IMR-90 (cell line): Measurements from ENCODE around the gene CAMTA1. TPM values are rescaled to one million over a fixed set of nuclear protein-coding genes. Genes with fewer than 3 reads are reported as not detected.

Source experiments
- ATAC-seq: fragments of 200-7000 bp; cut with Tn5 transposase; 2 replicates; pipeline ENCODE4 v1.9.1; 2020; ENCODE audit warnings: low read depth, mild to moderate bottlenecking, moderate library complexity
- BruUV-seq: library from RNA; stranded (reverse); fragments of 400-500 nt; replicated peaks from 2 replicates; lab custom pipeline; 2021; lab: Mats Ljungman, UMichigan
- CTCF ChIA-PET: fragments of 300-600 bp; formaldehyde crosslinking; extraction: SDS; loops from one replicate; lab custom pipeline; 2021; ENCODE audit warnings: antibody characterized with exemption; lab: Yijun Ruan, JAX
- POLR2A ChIA-PET: fragments of 300-600 bp; sonication (Branson Sonifier 250); formaldehyde crosslinking; loops from one replicate; lab custom pipeline; 2022; ENCODE audit warnings: antibody characterized with exemption; ENCODE audit not compliant: unreplicated experiment; lab: Charles Lee
- DNase-seq: peaks from one replicate; pipeline ENCODE4 v3.0.0; 2013
- H2AFZ ChIP-seq: replicated peaks from 2 replicates; pipeline ENCODE3; 2013; ENCODE audit warnings: low read length, mild to moderate bottlenecking; ENCODE audit not compliant: poor library complexity
- H2AK5ac ChIP-seq: 2 replicates; pipeline ENCODE4 v1.6.1; 2013; ENCODE audit warnings: low read depth, low read length, inconsistent platforms
- H2AK9ac ChIP-seq: replicated peaks from 2 replicates; pipeline ENCODE3; 2013; ENCODE audit warnings: mild to moderate bottlenecking, low read depth, low read length, moderate library complexity; ENCODE audit not compliant: poor library complexity
- H2BK120ac ChIP-seq: 2 replicates; pipeline ENCODE4 v1.6.1; 2013; ENCODE audit warnings: low read depth, low read length, inconsistent platforms
- H2BK15ac ChIP-seq: 3 replicates; pipeline ENCODE4 v1.6.1; 2013; ENCODE audit warnings: low read depth, low read length, inconsistent platforms
- H2BK20ac ChIP-seq: 2 replicates; pipeline ENCODE4 v1.6.1; 2013; ENCODE audit warnings: low read depth, mild to moderate bottlenecking, inconsistent platforms, low read length, moderate library complexity
- H2BK5ac ChIP-seq: 2 replicates; pipeline ENCODE4 v1.6.1; 2013; ENCODE audit warnings: mild to moderate bottlenecking, low read depth, low read length, inconsistent platforms; ENCODE audit not compliant: poor library complexity, severe bottlenecking
- H3K14ac ChIP-seq: replicated peaks from 2 replicates; pipeline ENCODE4 v1.6.1; 2013; ENCODE audit warnings: low read depth, low read length, inconsistent platforms
- H3K18ac ChIP-seq: 2 replicates; pipeline ENCODE4 v1.6.1; 2013; ENCODE audit warnings: low read depth, low read length, control low read depth
- H3K23ac ChIP-seq: 2 replicates; pipeline ENCODE4 v1.6.1; 2013; ENCODE audit warnings: low read depth, low read length, inconsistent platforms
- H3K27ac ChIP-seq: 2 replicates; pipeline ENCODE4 v1.5.1; 2013; ENCODE audit warnings: mild to moderate bottlenecking, control low read depth, low read length; ENCODE audit not compliant: insufficient read depth
- H3K27me3 ChIP-seq: 2 replicates; pipeline ENCODE4 v1.6.1; 2013; ENCODE audit warnings: low read length; ENCODE audit not compliant: control insufficient read depth, insufficient read depth
- H3K36me3 ChIP-seq: 2 replicates; pipeline ENCODE4 v1.6.1; 2013; ENCODE audit warnings: low read length, mixed read lengths; ENCODE audit not compliant: control insufficient read depth, insufficient read depth
- H3K4ac ChIP-seq: 2 replicates; pipeline ENCODE4 v1.6.1; 2013; ENCODE audit warnings: low read depth, low read length, inconsistent platforms
- H3K4me1 ChIP-seq: 2 replicates; pipeline ENCODE4 v1.6.1; 2013; ENCODE audit warnings: low read length, mixed read lengths; ENCODE audit not compliant: control insufficient read depth, insufficient read depth
- H3K4me2 ChIP-seq: 2 replicates; pipeline ENCODE4 v1.6.1; 2013; ENCODE audit warnings: low read depth, mild to moderate bottlenecking, control low read depth, low read length, moderate library complexity
- H3K4me3 ChIP-seq: 2 replicates; pipeline ENCODE4 v1.5.1; 2013; ENCODE audit warnings: low read depth, mild to moderate bottlenecking, control low read depth, low read length, moderate library complexity; ENCODE audit not compliant: insufficient read depth
- H3K56ac ChIP-seq: 2 replicates; pipeline ENCODE4 v1.6.1; 2013; ENCODE audit warnings: low read length, inconsistent platforms; ENCODE audit not compliant: insufficient read depth; ENCODE audit errors: extremely low read depth
- H3K79me1 ChIP-seq, 2 experiments: 2 replicates each; pipeline ENCODE4 v1.6.1; 2013; ENCODE audit warnings: low read length in 2 of 2, inconsistent platforms in 1 of 2, low read depth in 1 of 2
- H3K9ac ChIP-seq: 2 replicates; pipeline ENCODE4 v1.6.1; 2013; ENCODE audit warnings: low read depth, low read length, control low read depth
- H3K9me1 ChIP-seq: 2 replicates; pipeline ENCODE4 v1.6.1; 2013; ENCODE audit warnings: low read length, inconsistent platforms; ENCODE audit not compliant: insufficient read depth
- H3K9me3 ChIP-seq: 2 replicates; pipeline ENCODE4 v1.6.1; 2013; ENCODE audit warnings: low read length; ENCODE audit not compliant: control insufficient read depth, insufficient read depth
- H4K20me1 ChIP-seq: 2 replicates; pipeline ENCODE4 v1.6.1; 2013; ENCODE audit warnings: low read length, inconsistent platforms; ENCODE audit not compliant: insufficient read depth
- H4K5ac ChIP-seq: 2 replicates; pipeline ENCODE4 v1.6.1; 2013; ENCODE audit warnings: mild to moderate bottlenecking, low read depth, low read length, control low read depth
- H4K8ac ChIP-seq, 2 experiments: 2 replicates each; pipeline ENCODE4 v1.6.1; 2013; ENCODE audit warnings: low read depth in 2 of 2, low read length in 2 of 2, control low read depth in 1 of 2, inconsistent platforms in 1 of 2
- H4K91ac ChIP-seq: 2 replicates; pipeline ENCODE4 v1.6.1; 2013; ENCODE audit warnings: low read depth, low read length, inconsistent platforms; ENCODE audit not compliant: insufficient read depth
- BHLHE40 ChIP-seq: fragments of 150-350 bp; IDR thresholded peaks from 2 replicates; pipeline ENCODE4 v1.6.1; 2016; ENCODE audit warnings: mild to moderate bottlenecking, low read depth, low read length
- CEBPB ChIP-seq: IDR thresholded peaks from 2 replicates; pipeline ENCODE4 v1.6.1; 2012; ENCODE audit warnings: low read depth, low read length, improper control_type of control experiment
- CHD1 ChIP-seq: IDR thresholded peaks from 2 replicates; pipeline ENCODE4 v1.6.1; 2012; ENCODE audit warnings: low read depth, low read length, improper control_type of control experiment
- FOS ChIP-seq: fragments of 150-350 bp; IDR thresholded peaks from 2 replicates; pipeline ENCODE4 v1.6.1; 2016; ENCODE audit warnings: low read depth, low read length
- MAFK ChIP-seq: IDR thresholded peaks from 2 replicates; pipeline ENCODE4 v1.6.1; 2012; ENCODE audit warnings: low read depth, low read length, improper control_type of control experiment
- MAZ ChIP-seq: IDR thresholded peaks from 2 replicates; pipeline ENCODE4 v1.6.1; 2012; ENCODE audit warnings: low read depth, mild to moderate bottlenecking, low read length, improper control_type of control experiment, moderate library complexity, borderline replicate concordance
- MXI1 ChIP-seq: IDR thresholded peaks from 2 replicates; pipeline ENCODE4 v1.6.1; 2012; ENCODE audit warnings: low read depth, mild to moderate bottlenecking, low read length, moderate library complexity, borderline replicate concordance
- NFE2L2 ChIP-seq: fragments of 150-350 bp; IDR thresholded peaks from 2 replicates; pipeline ENCODE4 v1.6.1; 2016; ENCODE audit warnings: low read depth, mild to moderate bottlenecking, low read length
- POLR2A ChIP-seq: IDR thresholded peaks from 2 replicates; pipeline ENCODE4 v1.6.1; 2012; ENCODE audit warnings: mild to moderate bottlenecking, low read depth, low read length
- RAD21 ChIP-seq: IDR thresholded peaks from 2 replicates; pipeline ENCODE4 v1.6.1; 2012; ENCODE audit warnings: low read length, improper control_type of control experiment
- RCOR1 ChIP-seq: IDR thresholded peaks from 2 replicates; pipeline ENCODE4 v1.6.1; 2012; ENCODE audit warnings: mild to moderate bottlenecking, low read length, improper control_type of control experiment; ENCODE audit not compliant: insufficient replicate concordance
- RFX5 ChIP-seq: IDR thresholded peaks from 2 replicates; pipeline ENCODE4 v1.8.0; 2012; ENCODE audit warnings: low read depth, mild to moderate bottlenecking, low read length, moderate library complexity
- SMC3 ChIP-seq: fragments of 150-350 bp; IDR thresholded peaks from 2 replicates; pipeline ENCODE4 v1.6.1; 2016; ENCODE audit warnings: low read depth, mild to moderate bottlenecking, antibody characterized with exemption, low read length, moderate library complexity
- dilution Hi-C: fragments of 300-500 bp; cut with HindIII; formaldehyde crosslinking; loops from one replicate; pipeline ENCODE4 v1.14.3; 2018; ENCODE audit warnings: low sequenced_read_pairs; ENCODE audit not compliant: unreplicated experiment
- in situ Hi-C: fragments of 300-500 bp; cut with MboI; formaldehyde crosslinking; loops from 3 replicates; pipeline ENCODE4 v1.14.3; 2019; ENCODE audit warnings: low sequenced_read_pairs, inconsistent platforms, mixed read lengths
- intact Hi-C: fragments of 100-400 bp; cut with micrococcal nuclease; formaldehyde crosslinking; loops from 2 replicates; pipeline ENCODE4 v1.10.0; 2022
- polyA plus RNA-seq, 3 experiments: library from polyadenylated mRNA; depleted of rRNA; stranded (reverse); fragments of >200 nt; gene quantifications; 2 replicates each; pipeline ENCODE4 v1.2.3, GENCODE V29; 2012; ENCODE audit warnings: low replicate concordance in 1 of 3
- total RNA-seq: library from RNA; depleted of rRNA; stranded (reverse); fragments of >200 nt; gene quantifications from 2 replicates; pipeline ENCODE4 v1.2.3, GENCODE V29; 2012
- TF ChIP-seq, protein P1 (sequence below): fragments of 150-350 bp; IDR thresholded peaks from 2 replicates; pipeline ENCODE4 v1.6.1; 2017; ENCODE audit warnings: mild to moderate bottlenecking, antibody characterized with exemption, low read length, low read depth
- TF ChIP-seq, protein P2 (sequence below): conservative IDR thresholded peaks from 2 replicates; pipeline ENCODE4 v1.5.1; 2012; ENCODE audit warnings: mild to moderate bottlenecking, low read depth, low read length, improper control_type of control experiment
- TF ChIP-seq, protein P3 (sequence below): fragments of 150-350 bp; IDR thresholded peaks from 2 replicates; pipeline ENCODE4 v1.6.1; 2016; ENCODE audit warnings: low read depth, mild to moderate bottlenecking, low read length, moderate library complexity, borderline replicate concordance

Gene CAMTA1
- total and polyA plus RNA-seq, 2 of the 4 experiments (the other 2 are of a cell fraction), result 35.5 to 74.3 TPM

DNA sequence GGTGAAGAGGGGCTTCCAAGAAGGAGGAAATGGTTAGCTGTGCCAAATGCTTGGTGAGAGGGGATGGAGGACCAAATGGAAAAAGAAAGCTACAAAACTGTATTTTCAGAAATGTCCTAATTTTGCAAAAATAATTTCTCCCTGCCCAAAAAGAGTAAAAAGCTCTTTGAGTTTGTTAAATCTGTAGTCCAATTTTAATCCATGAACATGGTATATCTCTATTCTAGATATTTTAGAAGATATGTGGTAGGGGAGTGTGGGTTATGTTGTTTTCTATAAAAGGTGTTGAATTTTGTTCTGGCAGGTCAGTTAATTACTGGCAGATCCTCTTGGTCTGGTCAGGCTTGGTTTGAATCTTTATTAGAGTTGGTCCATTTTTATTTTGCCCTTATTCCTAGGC lies 511.7 kb downstream of the CAMTA1 start:
- H2BK15ac ChIP-seq, result peak overlapping the region; percentile 95; the same call in 1 of the 3 replicates
- H2AK5ac ChIP-seq, result peak overlapping the region; percentile 35
- H4K20me1 ChIP-seq, result 0 out of 2 replicates have a peak, but pooled peaks cover 3% of the 10 kb centered on the region
- H3K79me1 ChIP-seq, result no peaks in the 10 kb centered on the region
- peak overlapping the region; percentile 98; the same call in 1 of the 2 replicates for H3K4ac ChIP-seq
- BruUV-seq, result no TSS peak
- ATAC-seq, result no peak
- dilution Hi-C loops (no loop called here), intact Hi-C loops (loop anchor here (5.0 to 10.0 kb wide), 4 partner anchors 75 to 348 kb away; no protein-coding TSS in a partner anchor), in situ Hi-C loops (no loop called here)
- no peak overlapping the region for H2BK5ac ChIP-seq
- no peaks in the 10 kb centered on the region for H3K36me3 ChIP-seq
- H3K14ac ChIP-seq, result peak overlapping the region; percentile 92; the same call in 1 of the 2 replicates
- peak overlapping the region; percentile 31; the same call in 1 of the 2 replicates for H4K5ac ChIP-seq
- no peak overlapping the region for H2AK9ac ChIP-seq
- no peaks in the 10 kb centered on the region for H3K27me3 ChIP-seq
- H2BK120ac ChIP-seq, result peak overlapping the region; percentile 98; the same call in 1 of the 2 replicates
- peaks cover 8% of the 10 kb centered on the region for H3K9me3 ChIP-seq
- peak overlapping the region; percentile 97 for H2BK20ac ChIP-seq
- TF ChIP-seq MXI1 (no peak), RFX5 (no peak), FOS (no peak), MAZ (no peak), BHLHE40 (no peak), RCOR1 (no peak), CHD1 (no peak), RAD21 (no peak), NFE2L2 (no peak), SMC3 (no peak), MAFK (no peak), CEBPB (no peak), POLR2A (no peak)
- TF ChIP-seq, protein P1, sequence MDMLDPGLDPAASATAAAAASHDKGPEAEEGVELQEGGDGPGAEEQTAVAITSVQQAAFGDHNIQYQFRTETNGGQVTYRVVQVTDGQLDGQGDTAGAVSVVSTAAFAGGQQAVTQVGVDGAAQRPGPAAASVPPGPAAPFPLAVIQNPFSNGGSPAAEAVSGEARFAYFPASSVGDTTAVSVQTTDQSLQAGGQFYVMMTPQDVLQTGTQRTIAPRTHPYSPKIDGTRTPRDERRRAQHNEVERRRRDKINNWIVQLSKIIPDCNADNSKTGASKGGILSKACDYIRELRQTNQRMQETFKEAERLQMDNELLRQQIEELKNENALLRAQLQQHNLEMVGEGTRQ, result no peak
- TF ChIP-seq, protein P2, sequence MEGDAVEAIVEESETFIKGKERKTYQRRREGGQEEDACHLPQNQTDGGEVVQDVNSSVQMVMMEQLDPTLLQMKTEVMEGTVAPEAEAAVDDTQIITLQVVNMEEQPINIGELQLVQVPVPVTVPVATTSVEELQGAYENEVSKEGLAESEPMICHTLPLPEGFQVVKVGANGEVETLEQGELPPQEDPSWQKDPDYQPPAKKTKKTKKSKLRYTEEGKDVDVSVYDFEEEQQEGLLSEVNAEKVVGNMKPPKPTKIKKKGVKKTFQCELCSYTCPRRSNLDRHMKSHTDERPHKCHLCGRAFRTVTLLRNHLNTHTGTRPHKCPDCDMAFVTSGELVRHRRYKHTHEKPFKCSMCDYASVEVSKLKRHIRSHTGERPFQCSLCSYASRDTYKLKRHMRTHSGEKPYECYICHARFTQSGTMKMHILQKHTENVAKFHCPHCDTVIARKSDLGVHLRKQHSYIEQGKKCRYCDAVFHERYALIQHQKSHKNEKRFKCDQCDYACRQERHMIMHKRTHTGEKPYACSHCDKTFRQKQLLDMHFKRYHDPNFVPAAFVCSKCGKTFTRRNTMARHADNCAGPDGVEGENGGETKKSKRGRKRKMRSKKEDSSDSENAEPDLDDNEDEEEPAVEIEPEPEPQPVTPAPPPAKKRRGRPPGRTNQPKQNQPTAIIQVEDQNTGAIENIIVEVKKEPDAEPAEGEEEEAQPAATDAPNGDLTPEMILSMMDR, result no peak
- TF ChIP-seq, protein P3, sequence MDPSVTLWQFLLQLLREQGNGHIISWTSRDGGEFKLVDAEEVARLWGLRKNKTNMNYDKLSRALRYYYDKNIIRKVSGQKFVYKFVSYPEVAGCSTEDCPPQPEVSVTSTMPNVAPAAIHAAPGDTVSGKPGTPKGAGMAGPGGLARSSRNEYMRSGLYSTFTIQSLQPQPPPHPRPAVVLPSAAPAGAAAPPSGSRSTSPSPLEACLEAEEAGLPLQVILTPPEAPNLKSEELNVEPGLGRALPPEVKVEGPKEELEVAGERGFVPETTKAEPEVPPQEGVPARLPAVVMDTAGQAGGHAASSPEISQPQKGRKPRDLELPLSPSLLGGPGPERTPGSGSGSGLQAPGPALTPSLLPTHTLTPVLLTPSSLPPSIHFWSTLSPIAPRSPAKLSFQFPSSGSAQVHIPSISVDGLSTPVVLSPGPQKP, result no peak
- no peak overlapping the region for H3K23ac ChIP-seq
- H4K8ac ChIP-seq, result peak overlapping the region; percentile 87 to 94; a peak in 2 of 4 replicates
- ChIA-PET CTCF (no interaction called here), POLR2A (no interaction called here)
- DNase-seq, result no peak
- peaks cover 18% of the 10 kb centered on the region for H3K4me1 ChIP-seq
- no peak overlapping the region for H2AFZ ChIP-seq
- H3K56ac ChIP-seq, result 0 out of 2 replicates have a peak overlapping the region, but pooled peaks have one; percentile 6
- H3K9me1 ChIP-seq, result peaks cover 11% of the 10 kb centered on the region
- H3K18ac ChIP-seq, result no peak overlapping the region
- peak overlapping the region; percentile 46; the same call in 1 of the 2 replicates for H3K27ac ChIP-seq
- H3K4me3 ChIP-seq, result no peak overlapping the region
- no peak overlapping the region for H3K9ac ChIP-seq
- no peak overlapping the region for H3K4me2 ChIP-seq
- peak overlapping the region; percentile 95 for H4K91ac ChIP-seq
